Measurements from ENCODE around the gene PTPRJ.

DNA sequence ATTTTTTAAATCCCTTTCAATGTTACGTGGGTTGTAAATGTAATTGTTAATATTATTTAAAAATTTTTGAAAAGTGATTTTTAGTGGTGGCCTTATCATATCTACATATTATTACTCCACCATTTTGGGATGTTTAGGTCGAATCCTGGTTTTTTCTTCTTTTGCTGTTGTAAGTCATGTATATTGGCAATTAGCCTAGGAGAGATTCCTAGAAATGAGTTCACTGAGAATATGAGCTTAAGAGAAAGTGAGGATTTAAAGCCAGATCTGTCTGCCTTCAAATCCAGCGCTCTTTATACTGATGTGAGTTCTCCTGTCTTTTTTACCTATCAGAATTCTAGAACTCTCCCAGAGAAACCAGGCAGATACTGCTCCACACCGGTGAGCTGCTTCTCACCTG is 56.1 kb downstream of the PTPRJ start:
- no peak for TF ChIP-seq CTCF (IDR thresholded peaks at IDR 0.05)
- no peak for TF ChIP-seq POLR2A (IDR thresholded peaks at IDR 0.05)

Data from right lobe of liver (tissue), 4 donors.